NK-92 (cell line): Measurements from ENCODE around the gene GNMT.

Source experiments
- DNase-seq: peaks from one replicate; lab custom pipeline; 2025; ENCODE audit not compliant: unreplicated experiment; lab: John Stamatoyannopoulos, UW

Gene GNMT

GRCh38 chr6:43012364-43012763, 51.8 kb downstream of the GNMT start:
- DNase-seq: no peak

- no peak for DNase-seq
Measured at GRCh38 chr6:43013097-43013842, 52.7 kb downstream of the GNMT start.
